HepG2 (cell line): ENCODE data around the gene FIS1. TPM values are rescaled to one million over a fixed set of nuclear protein-coding genes. Genes with fewer than 3 reads are reported as not detected.
A peak's percentile ranks its signal among the peaks of the same experiment; 100 is the strongest.

Experiments
- ARID2 ChIP-seq: sonication (generic); formaldehyde crosslinking; IDR thresholded peaks from 2 replicates; pipeline ENCODE4 v1.8.1; 2022; ENCODE audit warnings: mild to moderate bottlenecking, missing genetic modification reagents, borderline replicate concordance
- GLI4 ChIP-seq: sonication (generic); formaldehyde crosslinking; IDR thresholded peaks from 2 replicates; pipeline ENCODE4 v1.5.1; 2020; ENCODE audit warnings: missing genetic modification reagents, mild to moderate bottlenecking, moderate library complexity, borderline replicate concordance
- KIAA2018 ChIP-seq: sonication (generic); formaldehyde crosslinking; IDR thresholded peaks from 2 replicates; pipeline ENCODE4 v1.5.0; 2020; ENCODE audit warnings: mild to moderate bottlenecking, missing genetic modification reagents, borderline replicate concordance
- PBX3 ChIP-seq: sonication (generic); formaldehyde crosslinking; IDR thresholded peaks from 2 replicates; pipeline ENCODE4 v1.8.1; 2023; ENCODE audit warnings: missing genetic modification reagents, inconsistent platforms, borderline replicate concordance
- POLR2AphosphoS5 ChIP-seq: IDR thresholded peaks from 2 replicates; pipeline ENCODE4 v1.6.1; 2012; ENCODE audit warnings: low read depth, low read length
- PRMT3 ChIP-seq: sonication (generic); formaldehyde crosslinking; IDR thresholded peaks from 2 replicates; pipeline ENCODE4 v1.8.1; 2022; ENCODE audit warnings: low read depth, mild to moderate bottlenecking, moderate library complexity, missing genetic modification reagents, borderline replicate concordance
- PRPF4 ChIP-seq: fragments of 200-400 bp; formaldehyde crosslinking; IDR thresholded peaks from 2 replicates; pipeline ENCODE4 v1.6.1; 2016; ENCODE audit warnings: low read length, low read depth; ENCODE audit not compliant: poor library complexity, severe bottlenecking
- SAP130 ChIP-seq: IDR thresholded peaks from 2 replicates; pipeline ENCODE4 v1.6.1; 2016; ENCODE audit warnings: low read depth
- SIN3B ChIP-seq: fragments of 150-350 bp; IDR thresholded peaks from 2 replicates; pipeline ENCODE4 v1.6.1; 2014; ENCODE audit warnings: low read length
- TBL1XR1 ChIP-seq: fragments of 150-350 bp; IDR thresholded peaks from 2 replicates; pipeline ENCODE4 v1.6.1; 2014; ENCODE audit warnings: borderline replicate concordance, low read length; ENCODE audit not compliant: partially characterized antibody
- YEATS4 ChIP-seq: sonication (generic); formaldehyde crosslinking; IDR thresholded peaks from 2 replicates; pipeline ENCODE4 v1.4.0; 2020; ENCODE audit warnings: missing genetic modification reagents, borderline replicate concordance
- ZGPAT ChIP-seq: IDR thresholded peaks from 2 replicates; pipeline ENCODE4 v1.6.1; 2016; ENCODE audit warnings: mild to moderate bottlenecking
- ZNF570 ChIP-seq: sonication (generic); formaldehyde crosslinking; IDR thresholded peaks from 2 replicates; pipeline ENCODE4 v1.4.0; 2020; ENCODE audit warnings: mild to moderate bottlenecking, missing genetic modification reagents, borderline replicate concordance
- ZXDC ChIP-seq: sonication (generic); formaldehyde crosslinking; IDR thresholded peaks from 2 replicates; pipeline ENCODE4 v1.5.0; 2020; ENCODE audit warnings: mild to moderate bottlenecking, missing genetic modification reagents
- polyA plus RNA-seq, 8 experiments: library from polyadenylated mRNA; depleted of rRNA in 3 of 8; stranded (reverse) in 7 of 8; unstranded in 1 of 8; fragments of >200 nt; fragmentation: Illumina TruSeq in 4 of 8; extraction: Trizol in 4 of 8; gene quantifications; 2 replicates each; pipeline versions ENCODE4 v1.2.1 to v1.2.3, GENCODE V29; 2011 to 2016; ENCODE audit warnings: low read depth in 4 of 8, missing spikeins in 1 of 8, mixed read lengths in 1 of 8; ENCODE audit not compliant: insufficient read depth in 1 of 8
- total RNA-seq, 5 experiments: library from RNA; depleted of rRNA; stranded (reverse); fragments of >200 nt; fragmentation: Illumina TruSeq; extraction: Trizol; gene quantifications; 2 replicates each; pipeline ENCODE4 v1.2.3, GENCODE V29; 2016; ENCODE audit warnings: low read depth in 1 of 5

FIS1 gene
- total and polyA plus RNA-seq, 2 of the 13 experiments (the other 11 are each of a cell fraction or from before 2014, with no cell fraction given), result 97.5 to 101 TPM

GRCh38 chr7:101218236-101219125, 26.4 kb downstream of the FIS1 start (continued):
- no peak for TF ChIP-seq PRMT3
- TF ChIP-seq PRPF4, result no peak
- no peak for TF ChIP-seq SIN3B
- TF ChIP-seq ARID2, result no peak
- no peak for TF ChIP-seq TBL1XR1
- TF ChIP-seq GLI4, result peak; percentile 43; the same call in 1 of the 2 replicates
- TF ChIP-seq POLR2AphosphoS5, result 0 out of 2 replicates have a peak, but pooled peaks have one; percentile 32
- TF ChIP-seq ZXDC, result no peak
- TF ChIP-seq PBX3 (CRISPR knock-in tag), result no peak
- peak; percentile 73 for TF ChIP-seq SAP130
- TF ChIP-seq ZNF570 (CRISPR knock-in tag), result no peak
- 0 out of 2 replicates have a peak, but pooled peaks have one; percentile 13 for TF ChIP-seq YEATS4 (CRISPR knock-in tag)
- no peak for TF ChIP-seq KIAA2018 (CRISPR knock-in tag)
- no peak for TF ChIP-seq ZGPAT (CRISPR knock-in tag)
